Measurements from ENCODE around the gene PRPF6.
A peak's percentile ranks its signal among the peaks of the same experiment; 100 is the strongest.

DNA sequence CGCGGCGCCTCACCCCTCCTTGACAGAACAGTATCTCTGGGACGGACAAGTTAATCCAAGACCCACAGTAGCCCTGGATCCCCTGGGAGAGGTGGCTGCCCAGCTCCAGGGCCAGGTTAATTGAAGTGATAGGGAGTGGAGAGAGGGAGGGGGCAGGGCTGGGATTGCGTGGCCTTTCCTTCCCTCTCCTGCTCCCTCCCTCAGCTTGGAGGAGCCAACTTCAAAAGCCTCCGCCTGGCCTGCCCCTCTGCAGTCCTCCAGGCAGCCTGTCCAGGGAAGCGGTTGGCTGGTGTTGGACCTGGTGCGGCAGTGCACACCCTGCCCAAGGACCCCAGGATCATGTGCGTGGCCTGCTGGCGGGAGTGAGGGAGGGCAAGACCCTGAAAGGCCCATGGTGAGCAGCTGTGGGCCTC is 55.0 kb downstream of the PRPF6 start, which contains the start of gene C20orf204:
- 0 out of 2 replicates have a peak, but pooled peaks have one; percentile 39 for TF ChIP-seq POLR2A (IDR thresholded peaks at IDR 0.05; ENCODE audit: low read depth, low read length)
- no peak; the same call in 1 of the 2 replicates for TF ChIP-seq POLR2AphosphoS5 (IDR thresholded peaks at IDR 0.05; ENCODE audit: low read depth, low read length)
- no peak for TF ChIP-seq TAF1 (IDR thresholded peaks at IDR 0.05; ENCODE audit: borderline replicate concordance, low read depth, low read length)
